GM18517 (cell line): ENCODE results near the gene KCNK15.

Source experiments
- ATAC-seq: cut with Tn5 transposase; IDR thresholded peaks from one replicate; pipeline ENCODE4 v1.9.1; 2021; ENCODE audit warnings: mild to moderate bottlenecking, moderate library complexity; ENCODE audit not compliant: unreplicated experiment

KCNK15 gene

GRCh38 chr20:44787299-44787698 lies 41.6 kb downstream of the KCNK15 start:
- no peak for ATAC-seq

- no peak for ATAC-seq
These were observed 43.2 kb downstream of the KCNK15 start for GRCh38 chr20:44788706-44789456.

- no peak for ATAC-seq
These were observed 45.2 kb downstream of the KCNK15 start for GRCh38 chr20:44790638-44791393.

GRCh38 chr20:44792796-44793195 lies 47.1 kb downstream of the KCNK15 start:
- ATAC-seq: no peak

- no peak for ATAC-seq
These were observed 50.2 kb downstream of the KCNK15 start for GRCh38 chr20:44795836-44796235.

GRCh38 chr20:44796311-44796710 lies 50.6 kb downstream of the KCNK15 start:
- ATAC-seq: no peak

- no peak for ATAC-seq
These were observed 51.2 kb downstream of the KCNK15 start for GRCh38 chr20:44796758-44797457.

- no peak for ATAC-seq
These were observed 54.0 kb downstream of the KCNK15 start for GRCh38 chr20:44799691-44800090.

- ATAC-seq: no peak
These were observed 54.9 kb downstream of the KCNK15 start for GRCh38 chr20:44800391-44801046.
